GM19043 (cell line): Measurements from ENCODE around the gene DHDH.

ENCODE experiments used
- ATAC-seq: cut with Tn5 transposase; IDR thresholded peaks from one replicate; pipeline ENCODE4 v1.9.1; 2021; ENCODE audit warnings: low read depth; ENCODE audit not compliant: unreplicated experiment

DHDH gene

DNA sequence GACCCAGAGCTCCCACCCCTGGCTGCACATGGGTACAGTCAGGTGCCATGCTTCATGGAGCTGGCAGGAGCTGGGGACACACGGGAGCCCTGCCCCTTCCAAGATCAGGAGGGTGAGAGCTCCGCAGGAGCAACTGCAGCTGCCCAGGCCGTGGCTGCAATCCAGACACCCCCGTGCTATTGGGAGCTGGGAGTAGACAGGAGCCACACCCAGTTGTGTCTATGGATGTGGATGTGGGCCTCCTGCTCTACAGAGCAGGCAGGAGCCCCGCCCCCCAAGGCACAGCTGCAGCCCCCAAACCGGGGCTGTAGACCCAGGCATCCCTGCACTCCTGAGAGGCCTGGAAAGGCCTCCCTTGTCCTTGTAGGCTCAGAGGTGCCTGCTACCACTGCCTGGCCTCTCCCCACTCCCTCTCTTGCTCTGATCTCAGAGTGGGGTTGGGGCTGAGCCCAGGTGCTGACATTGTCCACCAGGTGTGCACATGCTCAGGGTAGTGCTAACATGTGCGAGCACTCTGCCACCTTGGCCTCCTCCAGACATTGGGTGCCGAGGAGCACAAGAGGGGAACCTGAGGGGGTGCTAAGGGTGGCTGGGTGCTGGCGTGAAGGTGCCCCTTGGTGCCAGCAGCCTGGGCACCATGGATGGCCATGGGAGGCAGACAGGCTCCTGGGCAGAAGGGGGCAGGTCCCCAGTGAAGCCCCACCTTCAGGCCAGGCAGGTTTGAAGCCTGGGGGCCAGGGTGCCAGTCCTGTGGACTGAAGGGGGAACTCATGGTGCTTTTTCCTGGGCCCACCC, 13.2 kb downstream of the DHDH start:
- no peak for ATAC-seq

DNA sequence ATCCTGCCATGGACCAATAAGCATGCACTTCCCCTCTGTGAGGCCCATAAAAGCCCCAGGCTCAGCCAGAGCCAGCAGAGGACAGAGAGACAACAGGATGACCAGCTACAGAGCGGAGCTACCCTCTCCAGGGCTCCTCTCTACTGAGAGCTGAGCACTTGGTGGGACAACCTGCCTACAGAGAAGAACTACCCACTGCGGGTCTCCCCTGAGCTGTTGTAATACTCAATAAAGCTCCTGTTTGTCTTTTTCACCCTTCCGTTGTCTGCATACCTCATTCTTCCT, 13.7 kb downstream of the DHDH start:
- no peak for ATAC-seq

DNA sequence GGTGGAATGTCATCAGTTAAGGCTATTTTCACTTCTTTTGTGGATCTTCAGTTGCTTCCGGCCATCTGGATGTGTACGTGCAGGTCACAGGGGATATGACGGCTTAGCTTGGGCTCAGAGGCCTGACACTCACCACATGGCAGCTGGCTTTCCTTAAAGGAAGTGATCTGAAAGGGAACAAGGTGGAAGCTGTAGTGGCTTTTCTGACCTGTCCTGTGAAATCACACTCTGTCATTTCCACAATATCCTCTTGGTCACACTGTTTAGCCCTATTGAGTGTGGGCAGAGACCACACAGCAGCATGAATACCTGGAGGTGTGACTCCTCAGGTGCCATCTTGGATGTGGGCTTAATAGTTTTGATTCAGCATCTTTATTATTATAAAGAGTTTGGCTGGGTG, 16.7 kb downstream of the DHDH start:
- ATAC-seq = no peak

DNA sequence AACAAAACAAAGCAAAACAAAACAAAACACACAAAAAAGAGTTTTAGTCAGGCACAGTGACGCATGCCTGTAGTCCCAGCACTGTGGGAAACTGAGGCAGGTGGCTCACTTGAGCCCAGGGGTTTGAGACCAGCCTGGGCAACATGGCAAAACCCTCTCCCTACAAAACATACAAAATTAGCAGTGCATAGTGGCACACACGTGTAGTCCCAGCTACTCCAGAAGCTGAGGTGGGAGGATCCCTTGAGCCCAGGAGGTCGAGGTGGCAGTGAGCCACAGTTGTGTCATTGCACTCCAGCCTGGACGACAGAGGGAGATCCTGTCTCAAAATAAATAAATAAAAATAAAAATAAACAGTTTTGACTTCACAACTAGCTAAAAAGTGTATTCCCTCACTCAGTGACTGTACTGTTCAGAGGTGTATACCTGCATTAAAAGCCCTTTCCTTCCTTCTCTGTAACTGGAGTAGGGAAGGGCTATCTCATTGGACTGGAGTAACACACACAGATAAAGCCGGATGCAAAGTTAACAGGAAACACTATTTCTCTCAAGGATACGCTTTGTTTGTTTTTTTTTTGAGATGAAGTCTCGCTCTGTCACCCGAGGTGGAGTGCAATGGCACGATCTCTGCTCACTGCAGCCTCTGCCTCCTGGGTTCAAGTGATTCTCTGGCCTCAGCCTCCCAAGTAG, 17.5 kb downstream of the DHDH start:
- no peak for ATAC-seq

DNA sequence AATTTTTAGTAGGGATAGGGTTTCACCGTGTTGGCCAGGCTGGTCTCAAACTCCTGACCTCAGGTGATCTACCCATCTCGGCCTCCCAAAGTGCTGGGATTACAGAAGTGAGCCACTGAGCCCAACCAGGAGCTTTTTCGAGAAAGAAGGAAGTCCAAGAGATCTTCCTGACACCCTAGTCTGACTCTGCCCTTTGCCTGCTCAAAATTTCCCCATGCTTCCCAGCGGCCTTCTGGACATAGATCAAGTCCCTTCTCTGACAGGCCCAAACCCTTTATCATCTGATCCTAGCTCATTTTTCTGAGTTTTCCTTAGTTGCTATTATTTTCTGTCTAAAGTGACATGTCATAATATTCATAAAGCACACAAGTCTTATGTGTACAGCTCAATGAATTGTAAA, 19.6 kb downstream of the DHDH start:
- ATAC-seq = no peak

DNA sequence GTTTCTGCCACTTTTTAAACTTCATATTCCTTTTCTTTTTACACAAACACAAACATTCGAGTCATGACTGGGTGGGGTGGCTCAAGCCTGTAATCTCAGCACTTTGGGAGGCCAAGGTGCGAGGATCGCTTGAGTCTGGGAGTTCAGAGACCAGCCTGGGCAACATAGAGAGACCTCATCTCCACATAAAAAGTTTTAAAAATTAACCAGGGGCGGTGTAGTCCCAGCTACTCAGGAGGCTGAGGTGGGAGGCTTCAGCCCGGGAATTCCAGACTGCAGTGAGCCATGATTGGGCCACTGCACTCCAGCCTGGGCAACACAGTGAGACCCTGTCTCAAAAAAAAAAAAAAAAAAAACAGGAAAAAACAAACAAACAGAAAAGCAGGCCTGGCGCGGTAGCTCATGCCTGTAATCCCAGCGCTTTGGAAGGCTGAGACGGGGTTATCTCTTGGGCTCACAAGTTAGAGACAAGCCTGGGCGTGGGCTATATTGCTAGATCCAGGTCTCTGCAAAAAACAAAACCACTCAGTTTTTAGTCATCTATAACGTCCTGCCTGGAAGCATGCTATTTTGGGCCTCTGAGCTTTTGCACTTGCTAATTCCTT, 20.6 kb downstream of the DHDH start:
- no peak for ATAC-seq

DNA sequence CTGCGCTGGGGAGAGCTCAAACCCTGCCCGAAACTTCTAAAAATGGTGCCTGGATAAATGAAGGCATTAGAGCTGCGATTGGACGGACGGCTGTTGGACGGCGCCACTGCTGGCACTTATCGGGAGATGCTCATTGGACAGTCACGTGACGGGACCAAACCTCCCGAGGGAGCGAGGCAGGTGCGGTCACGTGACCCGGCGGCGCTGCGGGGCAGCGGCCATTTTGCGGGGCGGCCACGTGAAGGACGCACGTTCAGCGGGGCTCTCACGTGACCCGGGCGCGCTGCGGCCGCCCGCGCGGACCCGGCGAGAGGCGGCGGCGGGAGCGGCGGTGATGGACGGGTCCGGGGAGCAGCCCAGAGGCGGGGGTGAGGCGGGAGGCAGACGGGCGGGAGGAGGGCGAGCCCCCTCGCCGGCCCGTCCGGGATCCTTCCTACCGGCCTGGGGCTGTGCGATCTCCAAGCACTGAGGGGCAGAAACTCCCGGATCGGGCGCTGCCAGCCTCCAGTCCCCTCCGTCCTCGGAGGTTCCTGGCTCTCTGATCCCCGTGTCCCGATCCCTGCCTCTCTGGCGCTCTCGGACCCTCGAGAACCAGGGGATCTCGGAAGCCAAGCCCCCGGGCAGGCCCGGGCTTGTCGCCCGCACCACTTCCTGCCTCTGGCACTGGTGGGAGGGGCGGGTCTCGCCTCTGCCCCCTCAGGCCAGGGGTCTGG, 21.3 kb downstream of the DHDH start, which contains the start of gene BAX:
Gene BAX (plus strand): TSS at position 281 of the 713 bp plus-strand sequence. CDS start 54 bp downstream, at position 335.
- ATAC-seq = peak; percentile 71

DNA sequence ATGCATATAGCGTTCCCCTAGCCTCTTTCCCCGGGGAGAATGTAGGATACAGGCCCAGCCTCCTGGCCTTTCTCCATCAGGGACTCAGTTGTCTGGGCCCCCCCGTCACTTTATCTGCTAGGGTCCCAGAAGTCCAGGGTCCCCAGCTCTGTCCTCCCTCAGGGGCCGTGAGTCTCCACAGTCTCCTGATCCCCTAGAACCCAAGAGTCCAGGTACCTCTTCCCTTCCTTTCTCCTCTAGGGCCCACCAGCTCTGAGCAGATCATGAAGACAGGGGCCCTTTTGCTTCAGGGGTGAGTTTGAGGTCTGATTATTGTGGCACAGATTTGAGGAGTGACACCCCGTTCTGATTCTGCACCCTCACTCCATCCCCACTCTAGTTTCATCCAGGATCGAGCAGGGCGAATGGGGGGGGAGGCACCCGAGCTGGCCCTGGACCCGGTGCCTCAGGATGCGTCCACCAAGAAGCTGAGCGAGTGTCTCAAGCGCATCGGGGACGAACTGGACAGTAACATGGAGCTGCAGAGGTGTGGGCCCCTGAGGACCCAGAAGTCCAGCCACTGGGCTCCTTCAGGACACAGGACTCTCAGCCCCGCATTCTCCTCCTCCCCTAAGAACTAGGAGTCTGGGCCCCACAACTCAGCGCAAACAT, 21.9 kb downstream of the DHDH start:
- no peak for ATAC-seq

DNA sequence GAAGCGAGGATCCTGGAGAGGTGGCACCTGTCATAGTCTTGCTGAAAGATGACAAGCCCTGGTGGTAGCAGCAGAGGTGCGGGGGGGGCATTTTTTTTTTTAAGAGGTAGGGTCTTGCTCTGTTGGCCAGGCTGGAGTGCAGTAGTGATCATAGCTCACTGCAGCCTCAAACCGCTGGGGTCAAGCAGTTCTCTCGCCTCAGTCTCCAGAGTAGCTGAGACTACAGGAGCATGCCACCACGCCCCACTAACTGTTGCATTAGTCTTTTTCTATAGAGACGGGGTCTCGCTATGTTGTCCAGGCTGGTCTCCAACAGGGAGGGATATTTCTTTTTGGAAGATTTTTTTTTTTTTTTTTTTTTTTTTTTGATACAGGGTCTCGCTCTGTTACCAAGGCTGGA, 24.5 kb downstream of the DHDH start:
- ATAC-seq = no peak

DNA sequence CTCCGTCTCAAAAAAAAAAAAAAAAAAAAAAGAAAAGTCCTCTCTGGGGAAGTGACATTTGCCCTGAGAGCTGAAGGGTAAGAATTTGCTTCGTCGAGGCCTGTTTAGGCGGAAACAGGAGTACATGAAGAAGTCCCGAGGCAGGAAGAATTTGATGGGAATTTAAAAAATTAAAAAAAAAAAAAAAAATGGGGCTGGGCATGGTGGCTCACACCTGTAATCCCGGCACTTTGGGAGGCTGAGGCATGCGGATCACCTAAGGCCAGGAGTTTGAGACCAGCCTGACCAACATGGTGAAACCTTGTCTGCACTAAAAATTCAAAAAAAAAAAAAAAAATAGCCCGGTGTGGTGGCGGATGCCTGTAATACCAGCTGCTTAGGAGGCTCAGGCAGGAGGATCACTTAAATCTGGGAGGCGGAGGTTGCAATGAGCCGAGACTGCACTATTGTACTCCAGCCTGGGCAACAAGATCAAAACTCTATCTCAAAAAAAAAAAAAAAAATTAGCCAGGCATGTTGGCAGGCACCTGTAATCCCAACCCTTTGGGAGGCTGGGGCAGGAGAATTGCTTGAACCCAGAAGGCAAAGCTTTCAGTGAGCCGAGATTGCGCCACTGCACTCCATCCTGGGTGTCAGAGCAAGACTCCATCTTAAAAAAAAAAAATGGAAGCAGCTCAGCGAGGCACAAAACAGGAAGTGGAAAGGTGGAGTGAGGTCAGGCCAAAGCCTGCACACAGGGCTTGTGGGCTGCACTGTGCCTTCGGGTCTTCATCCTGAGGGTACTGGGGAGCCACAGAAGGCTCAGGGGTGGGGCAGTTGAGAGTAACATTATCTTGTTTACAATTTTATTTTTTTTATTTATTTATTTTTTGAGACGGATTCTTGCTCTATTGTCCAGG, 26.1 kb downstream of the DHDH start:
- ATAC-seq = no peak

DNA sequence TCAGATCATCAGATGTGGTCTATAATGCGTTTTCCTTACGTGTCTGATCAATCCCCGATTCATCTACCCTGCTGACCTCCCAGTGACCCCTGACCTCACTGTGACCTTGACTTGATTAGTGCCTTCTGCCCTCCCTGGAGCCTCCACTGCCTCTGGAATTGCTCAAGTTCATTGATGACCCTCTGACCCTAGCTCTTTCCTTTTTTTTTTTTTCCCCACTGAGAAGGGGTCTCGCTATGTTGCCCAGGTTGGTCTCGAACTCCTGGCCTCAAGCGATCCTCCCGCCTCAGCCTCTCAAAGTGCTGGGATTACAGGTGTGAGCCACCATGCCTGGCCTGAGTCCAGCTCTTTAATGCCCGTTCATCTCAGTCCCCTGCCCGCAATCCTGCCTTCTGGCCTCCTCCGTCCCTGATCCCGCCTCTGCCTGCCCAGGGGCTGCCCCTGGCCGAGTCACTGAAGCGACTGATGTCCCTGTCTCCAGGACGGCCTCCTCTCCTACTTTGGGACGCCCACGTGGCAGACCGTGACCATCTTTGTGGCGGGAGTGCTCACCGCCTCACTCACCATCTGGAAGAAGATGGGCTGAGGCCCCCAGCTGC, 27.7 kb downstream of the DHDH start:
- no peak for ATAC-seq

DNA sequence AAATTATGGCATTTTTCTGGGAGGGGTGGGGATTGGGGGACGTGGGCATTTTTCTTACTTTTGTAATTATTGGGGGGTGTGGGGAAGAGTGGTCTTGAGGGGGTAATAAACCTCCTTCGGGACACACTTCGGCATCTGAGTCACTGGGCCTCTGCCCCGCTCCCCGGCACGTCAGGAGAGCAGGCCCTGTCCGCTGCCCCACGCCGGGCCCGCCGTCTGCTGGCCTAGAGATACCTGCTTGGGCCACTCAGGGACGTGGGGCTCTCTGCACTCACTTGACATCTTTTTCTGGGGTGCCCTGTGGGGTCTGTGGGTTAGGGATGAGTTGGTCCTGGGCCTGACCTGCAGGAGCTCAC, 28.2 kb downstream of the DHDH start:
- no peak for ATAC-seq

DNA sequence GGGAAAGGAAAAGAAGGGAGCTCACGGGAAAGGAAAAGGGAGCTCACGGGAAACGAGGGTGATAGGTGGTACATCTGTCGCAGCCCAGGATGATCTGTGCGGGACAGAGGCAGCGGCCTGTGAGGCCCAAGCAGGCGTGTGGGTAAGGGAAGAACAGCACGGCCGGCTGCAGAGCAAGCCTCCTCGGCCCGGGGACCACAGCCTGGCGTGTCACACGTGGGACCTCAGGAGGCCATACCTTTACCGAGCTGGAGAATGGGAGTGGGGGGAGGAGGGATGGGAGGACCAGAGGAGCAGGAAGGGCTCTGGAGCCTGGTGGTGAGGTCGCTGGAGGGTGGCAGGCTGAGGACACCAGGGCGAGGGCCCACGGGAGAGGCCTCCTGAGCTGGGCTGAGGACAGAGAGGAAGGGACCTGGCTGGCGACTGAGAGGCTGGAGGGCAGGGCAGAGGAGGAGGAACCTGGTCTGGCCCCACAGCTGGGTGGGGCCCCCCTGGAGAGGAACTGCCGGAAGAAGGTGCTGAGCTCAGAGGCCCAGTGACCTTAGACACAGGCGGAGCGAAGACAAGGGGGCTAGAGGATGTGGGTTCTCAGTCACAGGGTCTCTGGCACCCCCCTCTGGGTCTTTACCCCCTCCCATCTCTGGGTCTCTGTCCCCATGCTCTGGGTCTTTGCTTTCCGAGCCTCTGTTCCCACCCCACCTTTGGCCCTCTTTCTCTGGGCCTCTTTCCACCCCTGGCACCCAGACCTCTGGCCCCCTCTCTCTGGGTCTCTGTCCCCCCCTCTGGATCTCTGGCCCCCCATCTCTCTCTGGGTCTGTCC, 28.7 kb downstream of the DHDH start:
- no peak for ATAC-seq

DNA sequence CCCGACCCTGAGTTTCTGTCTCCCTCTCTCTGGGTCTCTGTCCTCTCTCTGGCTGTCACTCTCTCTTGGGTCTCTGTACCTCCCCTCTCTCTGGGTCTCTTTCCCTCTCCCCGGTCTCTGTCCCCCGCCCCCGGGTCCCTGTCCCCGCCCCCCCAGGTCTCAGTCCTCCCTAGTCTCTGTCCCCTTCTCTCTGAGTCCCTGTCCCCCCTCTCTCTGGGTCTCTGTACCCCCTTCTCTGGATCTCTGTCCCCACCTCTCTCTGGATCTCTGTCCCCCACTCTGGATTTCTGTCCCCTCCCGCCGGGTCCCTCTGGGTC, 29.3 kb downstream of the DHDH start:
- no peak for ATAC-seq

DNA sequence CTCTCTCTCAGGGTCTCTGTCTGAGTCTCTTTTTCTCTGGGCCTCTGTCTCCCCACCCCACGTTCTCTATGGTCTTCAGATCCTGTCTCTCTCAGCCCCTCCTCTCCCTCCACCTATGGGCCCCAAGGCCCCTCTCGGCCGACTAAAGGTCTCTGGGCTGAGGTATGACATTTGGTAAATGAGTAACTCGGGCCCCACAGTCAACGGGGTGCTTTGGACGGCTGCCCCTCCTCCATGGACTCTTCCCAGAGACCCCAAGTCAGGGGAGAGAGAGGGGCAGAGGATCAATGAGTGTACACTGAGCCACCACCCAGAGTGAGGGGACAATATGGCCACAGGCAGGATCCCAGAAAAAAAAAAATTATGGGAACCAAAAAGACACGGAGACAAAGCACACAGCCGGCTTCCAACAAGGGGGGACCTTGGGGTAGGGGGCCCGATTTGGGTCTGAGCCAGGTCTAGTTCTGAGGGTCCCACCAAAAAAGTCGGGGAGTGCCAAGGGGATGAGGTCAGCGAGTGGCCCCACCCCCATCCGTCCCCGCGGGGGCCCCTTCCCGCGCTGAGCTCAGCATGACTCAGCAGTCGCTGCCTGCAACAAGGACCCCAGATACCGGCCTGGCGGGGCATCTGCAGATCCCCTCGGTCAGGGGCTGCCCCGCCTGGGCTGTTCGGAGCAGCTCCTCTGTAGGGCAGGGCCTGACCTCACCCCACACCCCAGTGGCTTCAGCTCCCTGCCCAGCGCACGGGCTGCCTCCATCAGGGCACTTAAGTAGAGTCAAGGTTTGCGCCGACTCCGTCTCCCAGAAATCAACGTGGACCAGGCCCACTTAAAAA, 30.1 kb downstream of the DHDH start:
- no peak for ATAC-seq

DNA sequence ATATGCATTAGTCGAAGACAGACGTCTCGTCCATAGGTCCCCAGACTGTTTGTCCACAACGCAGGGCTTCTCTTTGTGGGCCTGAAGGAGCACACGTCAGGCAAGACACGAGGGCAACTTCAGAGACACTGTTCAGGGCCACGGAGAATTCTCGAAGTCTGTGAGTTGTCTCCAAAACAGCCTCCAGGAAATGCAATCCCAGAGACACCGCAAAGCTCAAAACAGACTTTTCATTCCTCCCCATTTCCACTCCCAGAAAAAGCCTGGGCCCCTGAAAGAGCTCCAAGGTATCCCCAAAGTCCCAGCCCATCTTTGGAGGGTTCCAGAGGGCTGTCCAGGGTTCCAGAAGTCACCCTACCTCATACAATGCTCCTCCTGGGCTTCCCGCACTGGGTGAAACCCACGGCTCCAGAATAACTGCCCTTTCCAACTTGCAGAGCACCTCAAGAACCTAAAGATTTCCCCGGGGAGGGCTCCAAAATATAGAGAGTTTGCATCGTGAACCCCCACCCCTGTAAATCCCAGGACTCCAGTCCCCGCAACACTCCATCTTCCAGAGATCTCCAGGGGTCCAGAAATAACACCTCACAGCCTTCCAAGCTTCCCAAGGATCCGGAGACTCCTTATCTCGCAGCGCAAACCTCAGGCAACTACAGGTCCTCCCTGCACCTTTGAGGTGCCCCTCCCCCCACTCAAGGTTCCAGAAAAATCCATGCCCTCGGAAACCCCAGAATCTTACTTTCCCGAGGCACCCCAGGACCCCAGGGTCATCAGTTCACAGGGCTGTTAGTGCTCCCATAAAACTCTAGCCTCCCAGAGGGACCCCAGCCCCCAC, 30.9 kb downstream of the DHDH start:
- no peak for ATAC-seq
